H1 (cell line): ENCODE data around the gene HMGA1. TPM values are rescaled to one million over a fixed set of nuclear protein-coding genes. Genes with fewer than 3 reads are reported as not detected.

Experiments
- CTCF ChIA-PET: fragments of 300-600 bp; sonication (Branson Sonifier 250); formaldehyde crosslinking; loops from one replicate; lab custom pipeline; 2021; ENCODE audit not compliant: partially characterized antibody; lab: Charles Lee
- POLR2A ChIA-PET: fragments of 300-600 bp; sonication (Branson Sonifier 250); formaldehyde crosslinking; loops from one replicate; lab custom pipeline; 2021; ENCODE audit warnings: inconsistent platforms; ENCODE audit not compliant: partially characterized antibody; lab: Charles Lee
- DNase-seq, 2 experiments: peaks; one replicate each; pipeline versions ENCODE4 v3.0.0 to v3.0.0-alpha.2; 2010 to 2022; ENCODE audit warnings: low spot score in 2 of 2, low read depth in 1 of 2, mixed read lengths in 1 of 2
- FAIRE-seq: peaks from 2 replicates; lab custom pipeline; 2011; peaks lifted over from hg19 to GRCh38; lab: Jason Lieb, UNC
- H2AFZ ChIP-seq: 2 replicates; pipeline ENCODE4 v1.8.1; 2012; ENCODE audit warnings: low read length, inconsistent platforms
- H2AK5ac ChIP-seq: 2 replicates; pipeline ENCODE4 v1.6.1; 2013; ENCODE audit warnings: low read depth, low read length
- H2BK120ac ChIP-seq: replicated peaks from 2 replicates; pipeline ENCODE3; 2013; ENCODE audit warnings: low read depth, low read length, inconsistent platforms
- H2BK12ac ChIP-seq: 2 replicates; pipeline ENCODE4 v1.6.1; 2013; ENCODE audit warnings: low read depth, low read length
- H2BK15ac ChIP-seq: 2 replicates; pipeline ENCODE4 v1.6.1; 2013; ENCODE audit warnings: low read length
- H2BK20ac ChIP-seq: 2 replicates; pipeline ENCODE4 v1.6.1; 2013; ENCODE audit warnings: low read length
- H2BK5ac ChIP-seq: 2 replicates; pipeline ENCODE4 v1.6.1; 2013; ENCODE audit warnings: low read depth, low read length
- H3K14ac ChIP-seq: 2 replicates; pipeline ENCODE4 v1.6.1; 2013; ENCODE audit warnings: inconsistent platforms; ENCODE audit not compliant: insufficient read length
- H3K18ac ChIP-seq: 2 replicates; pipeline ENCODE4 v1.6.1; 2013; ENCODE audit warnings: low read length; ENCODE audit errors: extremely low read depth
- H3K23ac ChIP-seq: 2 replicates; pipeline ENCODE4 v1.6.1; 2013; ENCODE audit warnings: inconsistent platforms; ENCODE audit not compliant: insufficient read length
- H3K23me2 ChIP-seq: 2 replicates; pipeline ENCODE4 v1.6.1; 2013; ENCODE audit warnings: low read depth, low read length
- H3K27ac ChIP-seq: 2 replicates; pipeline ENCODE4 v1.6.1; 2011; ENCODE audit warnings: low read depth, low read length, inconsistent platforms
- H3K27me3 ChIP-seq, 4 experiments: replicated peaks in 1 of 4; 1 replicate in 1 of 4; 2 replicates in 3 of 4; pipeline versions ENCODE4 v1.6.1 to v1.8.1; 2011 to 2013; ENCODE audit warnings: low read length in 3 of 4, mild to moderate bottlenecking in 3 of 4, inconsistent platforms in 2 of 4, mixed read lengths in 2 of 4, moderate library complexity in 1 of 4; ENCODE audit not compliant: control insufficient read depth in 3 of 4, insufficient read depth in 3 of 4; ENCODE audit errors: extremely low read depth in 1 of 4
- H3K36me3 ChIP-seq, 4 experiments: 2 replicates each; pipeline versions ENCODE4 v1.6.1 to v1.8.1; 2011 to 2013; ENCODE audit warnings: mild to moderate bottlenecking in 4 of 4, low read length in 3 of 4, moderate library complexity in 2 of 4, control low read depth in 1 of 4, inconsistent platforms in 1 of 4; ENCODE audit not compliant: insufficient read depth in 4 of 4, control insufficient read depth in 2 of 4
- H3K4ac ChIP-seq: replicated peaks from 2 replicates; pipeline ENCODE3; 2013; ENCODE audit warnings: low read length, low read depth, mixed read lengths, inconsistent platforms; ENCODE audit not compliant: insufficient read length
- H3K4me1 ChIP-seq, 4 experiments: replicated peaks in 1 of 4; 1 replicate in 1 of 4; 2 replicates in 3 of 4; pipeline versions ENCODE4 v1.6.1 to v1.8.1; 2011 to 2013; ENCODE audit warnings: low read length in 3 of 4, inconsistent platforms in 2 of 4, mixed read lengths in 1 of 4; ENCODE audit not compliant: insufficient read depth in 4 of 4, control insufficient read depth in 3 of 4
- H3K4me2 ChIP-seq, 2 experiments: 2 replicates each; pipeline versions ENCODE4 v1.6.1 to v1.8.1; 2011 to 2013; ENCODE audit warnings: low read depth in 2 of 2, low read length in 2 of 2, control low read depth in 1 of 2, inconsistent platforms in 1 of 2, mild to moderate bottlenecking in 1 of 2; ENCODE audit not compliant: insufficient read depth in 1 of 2
- H3K4me3 ChIP-seq, 4 experiments: fragments of 200-600, 300-600 bp in 1 of 4; sonication (generic), shearing (Covaris generic), sonication (Bioruptor Twin) in 1 of 4; 2 replicates each; pipeline versions ENCODE4 v1.5.1 to v1.8.1; 2011 to 2016; ENCODE audit warnings: low read length in 4 of 4, low read depth in 3 of 4, control low read depth in 2 of 4, inconsistent platforms in 2 of 4, mild to moderate bottlenecking in 2 of 4, mixed read lengths in 1 of 4, moderate library complexity in 1 of 4; ENCODE audit not compliant: insufficient read depth in 2 of 4; ENCODE audit errors: extremely low read depth in 1 of 4
- H3K56ac ChIP-seq: replicated peaks from 2 replicates; pipeline ENCODE3; 2013; ENCODE audit warnings: low read depth, mild to moderate bottlenecking, mixed read lengths, low read length, inconsistent platforms; ENCODE audit not compliant: insufficient read length
- H3K79me1 ChIP-seq: 2 replicates; pipeline ENCODE4 v1.6.1; 2013; ENCODE audit warnings: low read depth, low read length, control low read depth
- H3K79me2 ChIP-seq, 2 experiments: 2 replicates each; pipeline versions ENCODE4 v1.6.1 to v1.8.1; 2012 to 2013; ENCODE audit warnings: low read length in 2 of 2, mild to moderate bottlenecking in 2 of 2, inconsistent platforms in 1 of 2; ENCODE audit not compliant: insufficient read depth in 2 of 2, control insufficient read depth in 1 of 2
- H3K9ac ChIP-seq, 4 experiments: replicated peaks in 1 of 4; 1 replicate in 1 of 4; 2 replicates in 3 of 4; pipeline versions ENCODE4 v1.6.1 to v1.8.1; 2011 to 2013; ENCODE audit warnings: low read depth in 3 of 4, low read length in 3 of 4, control low read depth in 2 of 4, mild to moderate bottlenecking in 2 of 4, moderate library complexity in 2 of 4, inconsistent platforms in 1 of 4; ENCODE audit errors: extremely low read depth in 1 of 4
- H3K9me3 ChIP-seq, 2 experiments: 2 replicates each; pipeline versions ENCODE4 v1.6.1 to v1.8.1; 2012 to 2013; ENCODE audit warnings: mild to moderate bottlenecking in 2 of 2, moderate library complexity in 2 of 2, control low read depth in 1 of 2, inconsistent platforms in 1 of 2, low read depth in 1 of 2, low read length in 1 of 2, mixed read lengths in 1 of 2; ENCODE audit not compliant: insufficient read depth in 2 of 2
- H4K20me1 ChIP-seq, 2 experiments: replicated peaks in 1 of 2; 2 replicates each; pipeline versions ENCODE3 to v1.8.1; 2011 to 2013; ENCODE audit warnings: inconsistent platforms in 2 of 2, low read length in 2 of 2, mild to moderate bottlenecking in 1 of 2; ENCODE audit not compliant: insufficient read depth in 2 of 2, control insufficient read depth in 1 of 2
- H4K5ac ChIP-seq: 2 replicates; pipeline ENCODE4 v1.6.1; 2013; ENCODE audit warnings: low read length, low read depth, mixed read lengths, inconsistent platforms; ENCODE audit not compliant: insufficient read length
- H4K8ac ChIP-seq: 2 replicates; pipeline ENCODE4 v1.8.0; 2013; ENCODE audit warnings: mild to moderate bottlenecking, moderate library complexity, low read length, inconsistent platforms; ENCODE audit not compliant: insufficient read depth; ENCODE audit errors: extremely low read depth
- H4K91ac ChIP-seq: replicated peaks from 2 replicates; pipeline ENCODE3; 2013; ENCODE audit warnings: low read length, mixed read lengths, inconsistent platforms; ENCODE audit not compliant: insufficient read length
- CBX5 ChIP-seq: fragments of 300-800, 300-1000 bp; sonication (generic); IDR thresholded peaks from 2 replicates; pipeline ENCODE4 v1.7.1; 2016; ENCODE audit warnings: antibody characterized with exemption, low read length, low read depth
- POLR2A ChIP-seq, 2 experiments: IDR thresholded peaks; 1 replicate in 1 of 2; 2 replicates in 1 of 2; pipeline ENCODE4 v1.6.1; 2011; ENCODE audit warnings: low read depth in 2 of 2, low read length in 2 of 2, mild to moderate bottlenecking in 2 of 2; ENCODE audit errors: control extremely low read depth in 1 of 2
- POLR2AphosphoS5 ChIP-seq: IDR thresholded peaks from 2 replicates; pipeline ENCODE4 v1.6.1; 2011; ENCODE audit warnings: low read depth, low read length
- RXRA ChIP-seq: IDR thresholded peaks from 2 replicates; pipeline ENCODE4 v1.6.1; 2011; ENCODE audit warnings: low read depth, mild to moderate bottlenecking, low read length, moderate library complexity; ENCODE audit not compliant: insufficient read depth
- WGBS, 2 experiments: shearing (Covaris generic) in 1 of 2; methylation state at CpG; one replicate each; pipeline versions ENCODE4 v1.1.6 to v1.1.7; 2013 to 2015; ENCODE audit warnings: low lambda C conversion rate in 2 of 2, mixed read lengths in 2 of 2, inconsistent platforms in 1 of 2, low coverage in 1 of 2, missing lambda C conversion rate in 1 of 2; ENCODE audit not compliant: insufficient replicate concordance in 2 of 2, insufficient coverage in 1 of 2, insufficient read length in 1 of 2; ENCODE audit errors: extremely low coverage in 1 of 2, missing lambda C conversion rate in 1 of 2; 5-methylcytosine and 5-hydroxymethylcytosine counted together
- polyA plus RNA-seq, 7 experiments: library from polyadenylated mRNA; depleted of rRNA in 3 of 7; stranded (reverse) in 5 of 7; unstranded in 2 of 7; fragments of >200 nt in 5 of 7; fragments of 200-250 nt in 2 of 7; gene quantifications; 1 replicate in 5 of 7; 2 replicates in 1 of 7; 4 replicates in 1 of 7; pipeline versions ENCODE4 v1.2.1 to v1.2.3, GENCODE V29; 2011 to 2013; ENCODE audit warnings: missing spikeins in 2 of 7, mixed read lengths in 2 of 7
- total RNA-seq: library from RNA; stranded (reverse); fragmentation: NEBNext Ultra II Directional; extraction: Animal tissue kit (Norgen Biotek cat#: 25700); gene quantifications from 2 replicates; pipeline ENCODE4 v1.2.1, GENCODE V29; 2021

Gene HMGA1
- total and polyA plus RNA-seq, 2 of the 8 experiments (the other 6 are each of a cell fraction or from before 2014, with no cell fraction given) = 1,557 to 2,636 TPM

DNA sequence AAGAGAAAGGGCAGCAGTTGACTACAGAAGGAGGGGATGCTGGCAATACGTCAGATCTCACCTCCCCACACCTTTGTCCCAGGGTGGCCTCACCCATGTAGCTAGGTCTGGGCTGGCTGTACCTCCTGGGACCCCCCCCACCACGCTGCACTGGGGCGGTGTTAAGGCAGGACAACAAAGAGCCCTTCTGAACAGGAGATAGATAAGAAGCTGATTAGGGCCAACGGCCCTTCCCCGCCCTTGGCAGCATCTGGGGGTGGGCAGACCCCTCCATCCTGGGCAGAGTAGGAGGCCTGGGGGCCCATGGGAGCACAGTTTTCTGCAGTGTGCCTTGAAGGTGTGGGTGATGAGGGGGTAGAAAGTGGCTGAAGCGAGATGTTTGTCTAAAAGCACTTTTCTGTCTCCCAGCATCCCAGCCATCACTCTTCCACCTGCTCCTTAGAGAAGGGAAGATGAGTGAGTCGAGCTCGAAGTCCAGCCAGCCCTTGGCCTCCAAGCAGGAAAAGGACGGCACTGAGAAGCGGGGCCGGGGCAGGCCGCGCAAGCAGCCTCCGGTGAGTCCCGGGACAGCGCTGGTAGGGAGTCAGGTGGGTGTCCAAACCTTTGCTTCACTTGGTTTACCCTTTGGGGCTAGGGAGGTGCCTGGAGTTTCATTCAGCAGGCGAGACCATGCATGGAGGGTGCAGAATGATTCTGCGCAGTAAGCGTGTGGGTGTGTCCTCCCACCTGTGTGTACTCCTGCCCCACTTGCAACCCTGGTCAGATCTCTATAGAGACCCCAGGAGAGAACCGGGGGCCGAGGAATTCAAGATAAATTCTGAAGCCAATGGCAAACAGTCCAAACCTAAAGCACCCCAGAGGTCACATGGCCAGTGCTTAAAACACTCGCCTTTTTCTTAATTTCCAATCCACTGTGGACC is 3.9 kb downstream of the HMGA1 start:
- Histone ChIP-seq H4K20me1 (peaks cover 55 to 56% of the 10 kb centered on the region in 2 experiments), H3K4me1 (peaks cover 10 to 38% (median 23%) of the 10 kb centered on the region in 4 experiments), H3K79me1 (peaks cover 12% of the 10 kb centered on the region), H2AK5ac (no peak overlapping the region), H2BK120ac (no peak overlapping the region), H2BK12ac (no peak overlapping the region), H4K91ac (no peak overlapping the region), H3K4me3 (peak overlapping the region in 3 of 4 experiments; percentile 86 to 100 (median 98); a peak in 5 of 8 replicates), H3K27me3 (no peaks in the 10 kb centered on the region), H3K27ac (no peak overlapping the region), H3K23ac (no peak overlapping the region), H3K36me3 (peaks cover 39 to 67% (median 53%) of the 10 kb centered on the region in 4 experiments), H2BK15ac (no peak overlapping the region), H4K5ac (no peak overlapping the region), H3K4me2 (peak overlapping the region; percentile 81 to 89), H3K4ac (no peak overlapping the region), H3K18ac (0 out of 2 replicates have a peak overlapping the region, but pooled peaks have one; percentile 28), H3K9me3 (no peaks in the 10 kb centered on the region), H3K79me2 (peaks cover 38 to 54% of the 10 kb centered on the region in 2 experiments), H2AFZ (no peak overlapping the region), H2BK5ac (0 out of 2 replicates have a peak overlapping the region, but pooled peaks have one; percentile 62), H3K56ac (no peak overlapping the region), H4K8ac (0 out of 2 replicates have a peak overlapping the region, but pooled peaks have one; percentile 30), H2BK20ac (no peak overlapping the region), H3K9ac (0 out of 7 replicates have a peak overlapping the region, but pooled peaks of 1 of the 4 experiments have one; percentile 4), H3K14ac (no peak overlapping the region), H3K23me2 (peaks cover 8% of the 10 kb centered on the region)
- CTCF ChIA-PET = interaction anchor here (0.6 to 1.7 kb wide), 5 partner anchors 9 to 187 kb away, joined by 5 to 10 read pairs (median 6); partner anchors contain the start of gene SMIM29
- FAIRE-seq (no peak), DNase-seq (no peak)
- TF ChIP-seq POLR2A (IDR thresholded peaks at IDR 0.05; ENCODE audit: control extremely low read depth in 1 of 2, low read depth in 2 of 2, low read length in 2 of 2) = peak in 1 of 2 experiments; percentile 27; a peak in 1 of 3 replicates
- no peak for TF ChIP-seq RXRA
- TF ChIP-seq POLR2AphosphoS5 = peak; percentile 60; the same call in 1 of the 2 replicates
- no peak for TF ChIP-seq CBX5
- POLR2A ChIA-PET = interaction anchor here (0.9 to 11.0 kb wide), 9 partner anchors 9 to 142 kb away, joined by 3 to 212 read pairs (median 14); partner anchors contain the start of gene SMIM29
- 90% methylated on average over 22 of the region's 22 CpGs; no CpG with 5 or more reads in 1 of the 2 experiments for WGBS, 2 experiments
